Measurements from ENCODE around the gene TRIM8.

Gene TRIM8

GRCh38 chr10:102648269-102648888 is 4.1 kb downstream of the TRIM8 start:
- H3K79me2 ChIP-seq (ENCODE audit: insufficient read depth, low read length): peaks cover 7% of the 10 kb centered on the region; the same call in 1 of the 2 replicates
- H3K9me2 ChIP-seq (ENCODE audit: low read depth, low read length): no peaks in the 10 kb centered on the region
- peak overlapping the region; percentile 98 for H3K27ac ChIP-seq (ENCODE audit: low read depth, low read length, poor library complexity, severe bottlenecking)
- TF ChIP-seq, protein P1, sequence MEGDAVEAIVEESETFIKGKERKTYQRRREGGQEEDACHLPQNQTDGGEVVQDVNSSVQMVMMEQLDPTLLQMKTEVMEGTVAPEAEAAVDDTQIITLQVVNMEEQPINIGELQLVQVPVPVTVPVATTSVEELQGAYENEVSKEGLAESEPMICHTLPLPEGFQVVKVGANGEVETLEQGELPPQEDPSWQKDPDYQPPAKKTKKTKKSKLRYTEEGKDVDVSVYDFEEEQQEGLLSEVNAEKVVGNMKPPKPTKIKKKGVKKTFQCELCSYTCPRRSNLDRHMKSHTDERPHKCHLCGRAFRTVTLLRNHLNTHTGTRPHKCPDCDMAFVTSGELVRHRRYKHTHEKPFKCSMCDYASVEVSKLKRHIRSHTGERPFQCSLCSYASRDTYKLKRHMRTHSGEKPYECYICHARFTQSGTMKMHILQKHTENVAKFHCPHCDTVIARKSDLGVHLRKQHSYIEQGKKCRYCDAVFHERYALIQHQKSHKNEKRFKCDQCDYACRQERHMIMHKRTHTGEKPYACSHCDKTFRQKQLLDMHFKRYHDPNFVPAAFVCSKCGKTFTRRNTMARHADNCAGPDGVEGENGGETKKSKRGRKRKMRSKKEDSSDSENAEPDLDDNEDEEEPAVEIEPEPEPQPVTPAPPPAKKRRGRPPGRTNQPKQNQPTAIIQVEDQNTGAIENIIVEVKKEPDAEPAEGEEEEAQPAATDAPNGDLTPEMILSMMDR (IDR thresholded peaks at IDR 0.05; ENCODE audit: low read length): no peak
- no peak for TF ChIP-seq EZH2 (IDR thresholded peaks at IDR 0.05; ENCODE audit: borderline replicate concordance, low read length)
- H3K4me1 ChIP-seq (ENCODE audit: insufficient read depth, low read length, severe bottlenecking): peaks cover 75% of the 10 kb centered on the region
- H2AFZ ChIP-seq (ENCODE audit: low read length): no peak overlapping the region
- H3K4me3 ChIP-seq (ENCODE audit: low read depth, low read length, poor library complexity, severe bottlenecking): peak overlapping the region; percentile 90
- peak overlapping the region; percentile 94 for H3K4me2 ChIP-seq (ENCODE audit: low read length)
- peaks cover 4% of the 10 kb centered on the region; the same call in 1 of the 2 replicates for H3K36me3 ChIP-seq (ENCODE audit: insufficient read depth, low read length)
- peak overlapping the region; percentile 83; the same call in 1 of the 2 replicates for H3K9ac ChIP-seq (ENCODE audit: low read length)
- H3K27me3 ChIP-seq (ENCODE audit: insufficient read depth, low read length): no peaks in the 10 kb centered on the region
- no peaks in the 10 kb centered on the region for H3K9me3 ChIP-seq (ENCODE audit: low read length)
- H4K20me1 ChIP-seq (ENCODE audit: insufficient read depth, low read length): no peaks in the 10 kb centered on the region
- peaks cover 9% of the 10 kb centered on the region for H3F3A ChIP-seq (ENCODE audit: insufficient read depth, low read length)

GRCh38 chr10:102648889-102649796 is 4.9 kb downstream of the TRIM8 start:
- H3K79me2 ChIP-seq (ENCODE audit: insufficient read depth, low read length): peaks cover 9% of the 10 kb centered on the region; the same call in 1 of the 2 replicates
- H3K4me2 ChIP-seq (ENCODE audit: low read length): peak overlapping the region; percentile 94
- peaks cover 9% of the 10 kb centered on the region for H3F3A ChIP-seq (ENCODE audit: insufficient read depth, low read length)
- no peaks in the 10 kb centered on the region for H3K9me2 ChIP-seq (ENCODE audit: low read depth, low read length)
- H3K4me3 ChIP-seq (ENCODE audit: low read depth, low read length, poor library complexity, severe bottlenecking): peak overlapping the region; percentile 90
- no peak for TF ChIP-seq EZH2 (IDR thresholded peaks at IDR 0.05; ENCODE audit: borderline replicate concordance, low read length)
- TF ChIP-seq, protein P1 (IDR thresholded peaks at IDR 0.05; ENCODE audit: low read length): no peak
- H3K36me3 ChIP-seq (ENCODE audit: insufficient read depth, low read length): peaks cover 10% of the 10 kb centered on the region; the same call in 1 of the 2 replicates
- no peaks in the 10 kb centered on the region for H3K27me3 ChIP-seq (ENCODE audit: insufficient read depth, low read length)
- peaks cover 79% of the 10 kb centered on the region for H3K4me1 ChIP-seq (ENCODE audit: insufficient read depth, low read length, severe bottlenecking)
- H3K9me3 ChIP-seq (ENCODE audit: low read length): no peaks in the 10 kb centered on the region
- H3K9ac ChIP-seq (ENCODE audit: low read length): peak overlapping the region; percentile 83
- peak overlapping the region; percentile 98 for H3K27ac ChIP-seq (ENCODE audit: low read depth, low read length, poor library complexity, severe bottlenecking)
- H4K20me1 ChIP-seq (ENCODE audit: insufficient read depth, low read length): no peaks in the 10 kb centered on the region
- no peak overlapping the region for H2AFZ ChIP-seq (ENCODE audit: low read length)

DNA sequence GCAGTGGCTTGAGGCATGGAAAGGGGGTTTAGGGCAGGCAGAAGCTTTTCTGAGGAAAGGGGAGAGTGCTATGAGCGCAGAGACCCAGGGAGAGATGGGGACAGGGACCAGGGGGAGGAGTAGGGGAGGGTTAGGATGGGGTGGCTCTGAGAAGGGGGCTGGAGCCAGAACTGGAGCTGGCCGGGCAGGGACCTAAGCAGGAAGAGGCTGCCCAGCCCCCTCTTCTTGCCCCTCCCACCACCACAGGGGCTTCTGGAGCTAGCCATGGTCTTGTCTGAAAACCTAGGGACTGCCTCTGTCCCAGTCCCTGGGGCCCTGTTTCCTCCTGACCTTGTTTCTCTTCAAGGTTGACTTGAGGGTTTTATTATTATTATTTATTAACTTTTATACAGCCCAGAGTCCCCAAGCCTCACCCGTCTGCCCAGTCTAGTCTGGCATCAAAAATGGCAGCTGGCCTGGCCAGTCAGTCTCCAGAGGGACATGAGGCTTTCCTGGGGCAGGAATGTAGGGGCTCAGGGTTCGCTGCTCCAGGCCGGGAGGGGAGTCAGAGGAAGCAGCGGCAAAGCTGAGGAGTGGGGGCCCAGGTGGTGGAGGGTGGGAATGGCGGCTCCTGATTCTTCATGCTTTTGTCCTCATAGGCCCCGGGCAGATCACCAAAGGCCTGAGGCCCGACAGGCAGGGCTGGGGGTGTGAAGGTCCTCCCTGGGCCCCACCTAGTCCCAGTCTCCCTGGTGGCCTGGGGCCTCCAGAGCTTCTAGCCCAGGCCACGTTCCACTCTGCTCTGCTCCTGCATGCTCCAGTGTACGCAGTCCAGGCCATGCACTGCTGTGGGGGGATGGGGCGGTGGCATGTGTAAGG is 5.7 kb downstream of the TRIM8 start:
- H3K27me3 ChIP-seq (ENCODE audit: insufficient read depth, low read length): no peaks in the 10 kb centered on the region
- peaks cover 16% of the 10 kb centered on the region; the same call in 1 of the 2 replicates for H3K36me3 ChIP-seq (ENCODE audit: insufficient read depth, low read length)
- no peaks in the 10 kb centered on the region for H3K9me2 ChIP-seq (ENCODE audit: low read depth, low read length)
- peaks cover 9% of the 10 kb centered on the region; the same call in 1 of the 2 replicates for H3K79me2 ChIP-seq (ENCODE audit: insufficient read depth, low read length)
- H3K4me2 ChIP-seq (ENCODE audit: low read length): peak overlapping the region; percentile 94
- H3F3A ChIP-seq (ENCODE audit: insufficient read depth, low read length): peaks cover 9% of the 10 kb centered on the region
- H2AFZ ChIP-seq (ENCODE audit: low read length): no peak overlapping the region
- no peaks in the 10 kb centered on the region for H3K9me3 ChIP-seq (ENCODE audit: low read length)
- peak overlapping the region; percentile 98 for H3K27ac ChIP-seq (ENCODE audit: low read depth, low read length, poor library complexity, severe bottlenecking)
- peak overlapping the region; percentile 83 for H3K9ac ChIP-seq (ENCODE audit: low read length)
- peak overlapping the region; percentile 90 for H3K4me3 ChIP-seq (ENCODE audit: low read depth, low read length, poor library complexity, severe bottlenecking)
- peaks cover 79% of the 10 kb centered on the region for H3K4me1 ChIP-seq (ENCODE audit: insufficient read depth, low read length, severe bottlenecking)
- TF ChIP-seq, protein P1 (IDR thresholded peaks at IDR 0.05; ENCODE audit: low read length): no peak
- no peak for TF ChIP-seq EZH2 (IDR thresholded peaks at IDR 0.05; ENCODE audit: borderline replicate concordance, low read length)
- no peaks in the 10 kb centered on the region for H4K20me1 ChIP-seq (ENCODE audit: insufficient read depth, low read length)
